SH-SY5Y (cell line): ENCODE results near the gene CLTC.

ENCODE experiments used
- GATA2 ChIP-seq: IDR thresholded peaks from 2 replicates; pipeline ENCODE4 v1.6.1; 2011; ENCODE audit warnings: mild to moderate bottlenecking, low read depth, low read length
- GATA3 ChIP-seq: IDR thresholded peaks from 2 replicates; pipeline ENCODE4 v1.6.1; 2011; ENCODE audit warnings: low read depth, mild to moderate bottlenecking, low read length, moderate library complexity

GRCh38 chr17:59669944-59670343 is 50.2 kb downstream of the CLTC start:
- TF ChIP-seq GATA2 = no peak
- no peak for TF ChIP-seq GATA3
